NB4 (cell line): ENCODE results near the gene KRT7.

Experiments used
- DNase-seq: peaks from one replicate; pipeline ENCODE4 v3.0.0; 2010; ENCODE audit warnings: low read depth
- H3K4me3 ChIP-seq: one replicate; pipeline ENCODE4 v1.5.1; 2011; ENCODE audit warnings: mild to moderate bottlenecking, low read depth, low read length, moderate library complexity
- MYC ChIP-seq: IDR thresholded peaks from 2 replicates; pipeline ENCODE4 v1.6.1; 2011; ENCODE audit warnings: low read depth, low read length
- POLR2A ChIP-seq: IDR thresholded peaks from 2 replicates; pipeline ENCODE4 v1.6.1; 2011; ENCODE audit warnings: mild to moderate bottlenecking; ENCODE audit not compliant: insufficient read length; ENCODE audit errors: extremely low read depth
- TF ChIP-seq, protein P1 (sequence below): IDR thresholded peaks from one replicate; pipeline ENCODE4 v1.5.1; 2012; ENCODE audit warnings: low read depth, low read length
- TF ChIP-seq, protein P2 (sequence below): IDR thresholded peaks from 2 replicates; pipeline ENCODE4 v1.6.1; 2011; ENCODE audit warnings: low read depth, low read length

KRT7 gene

GRCh38 chr12:52225752-52226151, 7.3 kb upstream of the KRT7 start:
- TF ChIP-seq, protein P1, sequence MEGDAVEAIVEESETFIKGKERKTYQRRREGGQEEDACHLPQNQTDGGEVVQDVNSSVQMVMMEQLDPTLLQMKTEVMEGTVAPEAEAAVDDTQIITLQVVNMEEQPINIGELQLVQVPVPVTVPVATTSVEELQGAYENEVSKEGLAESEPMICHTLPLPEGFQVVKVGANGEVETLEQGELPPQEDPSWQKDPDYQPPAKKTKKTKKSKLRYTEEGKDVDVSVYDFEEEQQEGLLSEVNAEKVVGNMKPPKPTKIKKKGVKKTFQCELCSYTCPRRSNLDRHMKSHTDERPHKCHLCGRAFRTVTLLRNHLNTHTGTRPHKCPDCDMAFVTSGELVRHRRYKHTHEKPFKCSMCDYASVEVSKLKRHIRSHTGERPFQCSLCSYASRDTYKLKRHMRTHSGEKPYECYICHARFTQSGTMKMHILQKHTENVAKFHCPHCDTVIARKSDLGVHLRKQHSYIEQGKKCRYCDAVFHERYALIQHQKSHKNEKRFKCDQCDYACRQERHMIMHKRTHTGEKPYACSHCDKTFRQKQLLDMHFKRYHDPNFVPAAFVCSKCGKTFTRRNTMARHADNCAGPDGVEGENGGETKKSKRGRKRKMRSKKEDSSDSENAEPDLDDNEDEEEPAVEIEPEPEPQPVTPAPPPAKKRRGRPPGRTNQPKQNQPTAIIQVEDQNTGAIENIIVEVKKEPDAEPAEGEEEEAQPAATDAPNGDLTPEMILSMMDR, result no peak
- TF ChIP-seq MYC (no peak), POLR2A (no peak)
- TF ChIP-seq, protein P2, sequence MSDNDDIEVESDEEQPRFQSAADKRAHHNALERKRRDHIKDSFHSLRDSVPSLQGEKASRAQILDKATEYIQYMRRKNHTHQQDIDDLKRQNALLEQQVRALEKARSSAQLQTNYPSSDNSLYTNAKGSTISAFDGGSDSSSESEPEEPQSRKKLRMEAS, result no peak
- no peak for DNase-seq
- H3K4me3 ChIP-seq, result no peak overlapping the region

- TF ChIP-seq, protein P2, result no peak
- TF ChIP-seq MYC (no peak), POLR2A (no peak)
- TF ChIP-seq, protein P1, result no peak
- no peak overlapping the region for H3K4me3 ChIP-seq
- DNase-seq, result no peak
Measured at GRCh38 chr12:52226446-52226845, 6.6 kb upstream of the KRT7 start.

DNA sequence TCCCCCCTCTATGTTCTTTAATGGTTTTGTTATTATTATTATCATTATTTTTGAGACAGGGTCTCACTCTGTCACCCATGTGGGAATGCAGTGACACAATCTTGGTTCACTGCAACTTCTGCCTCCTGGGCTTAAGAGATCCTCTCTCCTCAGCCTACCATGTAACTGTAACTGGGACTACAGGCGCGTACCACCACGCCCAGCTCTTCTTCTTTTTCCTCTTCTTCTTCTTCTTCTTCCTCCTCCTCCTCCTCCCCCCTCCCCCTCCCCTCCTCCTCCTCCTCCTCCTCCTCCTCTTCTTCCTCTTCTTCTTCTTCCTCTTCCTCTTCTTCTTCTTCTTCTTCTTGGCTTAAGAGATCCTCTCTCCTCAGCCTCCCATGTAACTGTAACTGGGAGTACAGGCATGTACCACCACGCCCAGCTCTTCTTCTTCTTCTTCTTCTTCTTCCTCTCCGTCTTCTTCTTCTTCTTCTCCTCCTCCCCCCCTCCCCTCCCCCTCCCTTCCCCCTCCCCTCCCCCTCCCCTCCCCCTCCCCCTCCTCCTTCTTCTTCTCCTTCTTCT, 5.4 kb upstream of the KRT7 start:
- no peak overlapping the region for H3K4me3 ChIP-seq
- DNase-seq, result no peak
- TF ChIP-seq, protein P1, result no peak
- TF ChIP-seq MYC (no peak), POLR2A (no peak)
- TF ChIP-seq, protein P2, result no peak

DNA sequence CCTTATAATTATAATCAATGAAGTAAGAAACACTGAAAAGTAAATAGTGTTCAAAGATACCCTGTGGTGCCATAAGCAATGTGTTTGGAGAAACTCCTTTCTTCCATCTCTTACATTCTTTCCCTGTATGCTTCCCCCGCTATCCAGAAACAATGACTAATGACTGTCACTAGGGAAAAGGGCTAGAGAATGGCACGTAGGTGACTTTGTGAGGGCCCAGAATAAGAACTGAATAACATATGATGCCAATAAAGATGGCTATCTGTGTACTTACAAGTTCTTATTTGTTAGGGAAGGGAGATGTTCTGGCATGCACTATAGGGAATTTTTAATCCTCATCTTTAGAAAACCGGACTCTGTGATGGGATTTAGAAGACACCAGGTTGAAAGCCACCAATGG, 4.7 kb upstream of the KRT7 start:
- DNase-seq, result no peak
- TF ChIP-seq, protein P2, result no peak
- TF ChIP-seq POLR2A, result no peak
- H3K4me3 ChIP-seq, result no peak overlapping the region

DNA sequence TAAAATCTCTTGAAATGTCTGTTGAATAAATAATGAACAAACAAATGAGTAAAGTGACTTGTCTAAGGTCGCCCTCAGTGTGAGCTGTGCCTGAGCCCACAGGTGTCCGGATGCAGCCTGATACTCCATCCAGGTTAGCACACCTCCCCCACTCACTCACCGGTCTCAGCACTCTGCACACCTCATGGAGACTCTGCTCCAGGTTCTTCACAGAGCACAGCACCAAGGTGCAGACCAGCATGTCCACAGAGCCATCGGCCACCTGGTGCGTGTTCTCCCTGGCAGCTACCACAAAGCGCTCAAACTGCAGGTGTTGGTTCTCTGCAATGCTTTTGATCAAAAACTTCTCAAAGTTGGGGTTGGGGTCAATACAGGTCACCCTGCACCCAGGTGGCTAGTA, 4.1 kb upstream of the KRT7 start:
- no peak overlapping the region for H3K4me3 ChIP-seq
- no peak for DNase-seq
- no peak for TF ChIP-seq POLR2A
- TF ChIP-seq, protein P1, result no peak
- no peak for TF ChIP-seq MYC
- TF ChIP-seq, protein P2, result no peak

GRCh38 chr12:52229836-52230343, 3.2 kb upstream of the KRT7 start:
- no peak overlapping the region for H3K4me3 ChIP-seq
- TF ChIP-seq MYC (no peak), POLR2A (no peak)
- TF ChIP-seq, protein P1, result no peak
- TF ChIP-seq, protein P2, result no peak
- no peak for DNase-seq
